Activated CD8-positive, alpha-beta memory T cell treated with anti-CD3 and anti-CD28 coated beads for 4 hours (primary cell): ENCODE measurements around the gene TAF11L3.
"Not testable (repeated sequence)": the region's sequence is repeated elsewhere in the genome, so short reads cannot be mapped to it uniquely, and the experiment has no call there.

Experiments
- DNase-seq, 2 donors: peaks; one replicate each; pipeline ENCODE4 v3.0.0-alpha.2; 2020; ENCODE audit warnings: low read depth in 2 of 2

The TAF11L3 gene

GRCh38 chr5:17518067-17518466 is at the start of gene TAF11L3:
TSS of gene TAF11L3 (plus strand) at chr5:17518367.
- DNase-seq, result not testable (repeated sequence)

- no peak for DNase-seq
Measured at GRCh38 chr5:17470064-17470463, 48.1 kb upstream of the TAF11L3 start.

GRCh38 chr5:17475064-17475463 is 43.1 kb upstream of the TAF11L3 start:
- DNase-seq, result not testable (repeated sequence)

- DNase-seq, result no peak
Measured at GRCh38 chr5:17477043-17477442, 41.1 kb upstream of the TAF11L3 start.

- DNase-seq, result no peak
Measured at GRCh38 chr5:17477573-17478265, 40.4 kb upstream of the TAF11L3 start.

GRCh38 chr5:17481378-17481777 is 36.8 kb upstream of the TAF11L3 start:
- DNase-seq, result no peak

- no peak for DNase-seq
Measured at GRCh38 chr5:17482790-17483189, 35.4 kb upstream of the TAF11L3 start.

GRCh38 chr5:17486464-17487173 is 31.5 kb upstream of the TAF11L3 start:
- not testable (repeated sequence) for DNase-seq

- DNase-seq, result no peak
Measured at GRCh38 chr5:17487174-17487512, 31.0 kb upstream of the TAF11L3 start.

GRCh38 chr5:17491257-17491656 is 26.9 kb upstream of the TAF11L3 start:
- not testable (repeated sequence) for DNase-seq

- DNase-seq, result no peak
Measured at GRCh38 chr5:17492770-17493169, 25.4 kb upstream of the TAF11L3 start.

- DNase-seq, result no peak
Measured at GRCh38 chr5:17497446-17497845, 20.7 kb upstream of the TAF11L3 start.

GRCh38 chr5:17497931-17498330 is 20.2 kb upstream of the TAF11L3 start, which contains the start of gene TAF11L2:
TSS of gene TAF11L2 (plus strand) at chr5:17498231.
- not testable (repeated sequence) for DNase-seq

GRCh38 chr5:17511775-17512325 is 6.3 kb upstream of the TAF11L3 start:
- DNase-seq, result no peak

GRCh38 chr5:17517526-17517925 is 641 bp upstream of the TAF11L3 start:
- DNase-seq, result not testable (repeated sequence)

GRCh38 chr5:17519508-17519907 is 1.3 kb downstream of the TAF11L3 start:
- DNase-seq, result not testable (repeated sequence)

GRCh38 chr5:17521501-17521900 is 3.3 kb downstream of the TAF11L3 start, which contains the start of gene TAF11L4:
TSS of gene TAF11L4 (plus strand) at chr5:17521801.
- DNase-seq, result not testable (repeated sequence)

- not testable (repeated sequence) for DNase-seq
Measured at GRCh38 chr5:17524935-17525334, 6.8 kb downstream of the TAF11L3 start, which contains the start of gene TAF11L5. TSS of gene TAF11L5 (plus strand) at chr5:17525235.

- DNase-seq, result not testable (repeated sequence)
Measured at GRCh38 chr5:17526504-17526903, 8.3 kb downstream of the TAF11L3 start.

- DNase-seq, result not testable (repeated sequence)
Measured at GRCh38 chr5:17528369-17528768, 10.2 kb downstream of the TAF11L3 start, which contains the start of gene TAF11L6. TSS of gene TAF11L6 (plus strand) at chr5:17528669.
